OCI-LY3 (cell line): ENCODE measurements around the gene RBM33.

Source experiments
- H2AFZ ChIP-seq: fragments of 200-600, 300-600 bp; shearing (Covaris generic); 2 replicates; pipeline ENCODE4 v1.6.0; 2014; ENCODE audit warnings: antibody characterized with exemption, low read depth, low read length
- H3K27ac ChIP-seq: fragments of 200-600, 300-600 bp; sonication (generic); 2 replicates; pipeline ENCODE4 v1.5.1; 2014; ENCODE audit warnings: mild to moderate bottlenecking, low read length, moderate library complexity, mixed read lengths
- H3K27me3 ChIP-seq: fragments of 200-600, 300-600 bp; sonication (generic); 2 replicates; pipeline ENCODE4 v1.6.1; 2014; ENCODE audit warnings: low read depth, low read length, mixed read lengths
- H3K36me3 ChIP-seq: fragments of 200-600, 300-600 bp; sonication (generic); replicated peaks from 2 replicates; pipeline ENCODE3; 2014; ENCODE audit warnings: low read depth, low read length, mixed read lengths
- H3K4me1 ChIP-seq: fragments of 300-600, 200-600 bp; sonication (generic); 2 replicates; pipeline ENCODE4 v1.6.1; 2014; ENCODE audit warnings: low read length, mixed read lengths
- H3K4me2 ChIP-seq: fragments of 200-600, 300-600 bp; sonication (generic); 2 replicates; pipeline ENCODE4 v1.6.1; 2014; ENCODE audit warnings: low read length, mixed read lengths
- H3K4me3 ChIP-seq: fragments of 300-600, 200-600 bp; sonication (generic); 2 replicates; pipeline ENCODE4 v1.5.1; 2014; ENCODE audit warnings: antibody characterized with exemption, mild to moderate bottlenecking, low read length, moderate library complexity
- H3K79me2 ChIP-seq: fragments of 300-600, 200-600 bp; shearing (Covaris generic); 2 replicates; pipeline ENCODE4 v1.6.1; 2014; ENCODE audit warnings: mild to moderate bottlenecking, low read length, mixed read lengths
- H3K9ac ChIP-seq: fragments of 300-600, 200-600 bp; shearing (Covaris generic); 2 replicates; pipeline ENCODE4 v1.6.0; 2014; ENCODE audit warnings: mild to moderate bottlenecking, low read length, moderate library complexity
- H3K9me3 ChIP-seq: fragments of 200-600, 300-600 bp; shearing (Covaris generic); 2 replicates; pipeline ENCODE4 v1.6.1; 2014; ENCODE audit warnings: low read length, mixed read lengths; ENCODE audit not compliant: insufficient read depth
- H4K20me1 ChIP-seq: fragments of 200-600, 300-600 bp; sonication (generic); 2 replicates; pipeline ENCODE4 v1.6.1; 2016; ENCODE audit warnings: low read length, mixed read lengths; ENCODE audit not compliant: insufficient read depth
- EZH2phosphoT487 ChIP-seq: fragments of 200-600 bp; shearing (Covaris generic); IDR thresholded peaks from 2 replicates; pipeline ENCODE4 v1.6.1; 2018; ENCODE audit warnings: antibody characterized with exemption, mixed run types, low read depth
- TF ChIP-seq, protein P1 (sequence below): fragments of 200-600, 300-600 bp; sonication (generic); IDR thresholded peaks from 2 replicates; pipeline ENCODE4 v1.5.1; 2014; ENCODE audit warnings: antibody characterized with exemption, low read length, low read depth

Gene RBM33

DNA sequence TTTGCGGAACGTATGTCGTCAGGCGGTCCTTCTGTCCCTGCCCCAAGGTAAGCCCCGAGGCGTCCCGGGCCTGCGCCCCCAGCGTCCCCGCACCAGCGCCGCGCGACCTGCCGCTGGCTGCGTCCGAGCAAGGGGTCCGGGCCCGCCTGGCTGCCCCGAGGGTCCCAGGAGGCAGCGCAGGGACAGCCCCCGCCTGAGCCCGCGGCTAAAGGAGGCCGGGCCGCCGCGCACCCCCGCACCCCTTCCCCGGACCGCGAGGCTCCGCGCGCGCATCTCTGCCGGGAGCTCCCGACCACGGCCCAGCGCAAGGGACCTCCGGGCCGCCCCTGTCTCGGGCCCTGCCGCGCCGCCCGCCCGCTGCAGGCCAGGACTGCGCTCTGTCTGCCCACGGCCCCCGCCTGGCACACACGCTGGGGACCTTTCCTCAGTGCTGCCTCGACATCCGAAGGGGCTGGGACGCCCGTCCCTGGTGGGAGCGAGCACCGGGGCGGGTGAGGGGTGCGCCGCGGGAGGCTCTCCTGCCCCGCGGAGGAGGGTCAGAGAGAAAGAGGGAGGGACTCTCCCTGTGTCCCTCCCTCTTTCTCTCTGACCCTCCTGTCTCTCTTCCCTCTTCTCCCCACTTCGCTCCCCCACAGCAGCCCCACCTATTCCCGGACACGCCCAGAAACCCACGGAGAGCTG is 142.8 kb downstream of the RBM33 start:
- no peak overlapping the region for H3K9ac ChIP-seq
- no peaks in the 10 kb centered on the region for H3K4me1 ChIP-seq
- H3K4me2 ChIP-seq: no peak overlapping the region
- H3K27ac ChIP-seq: no peak overlapping the region
- H2AFZ ChIP-seq: no peak overlapping the region
- H3K27me3 ChIP-seq: no peaks in the 10 kb centered on the region
- no peaks in the 10 kb centered on the region for H4K20me1 ChIP-seq
- no peaks in the 10 kb centered on the region for H3K79me2 ChIP-seq
- TF ChIP-seq, protein P1, sequence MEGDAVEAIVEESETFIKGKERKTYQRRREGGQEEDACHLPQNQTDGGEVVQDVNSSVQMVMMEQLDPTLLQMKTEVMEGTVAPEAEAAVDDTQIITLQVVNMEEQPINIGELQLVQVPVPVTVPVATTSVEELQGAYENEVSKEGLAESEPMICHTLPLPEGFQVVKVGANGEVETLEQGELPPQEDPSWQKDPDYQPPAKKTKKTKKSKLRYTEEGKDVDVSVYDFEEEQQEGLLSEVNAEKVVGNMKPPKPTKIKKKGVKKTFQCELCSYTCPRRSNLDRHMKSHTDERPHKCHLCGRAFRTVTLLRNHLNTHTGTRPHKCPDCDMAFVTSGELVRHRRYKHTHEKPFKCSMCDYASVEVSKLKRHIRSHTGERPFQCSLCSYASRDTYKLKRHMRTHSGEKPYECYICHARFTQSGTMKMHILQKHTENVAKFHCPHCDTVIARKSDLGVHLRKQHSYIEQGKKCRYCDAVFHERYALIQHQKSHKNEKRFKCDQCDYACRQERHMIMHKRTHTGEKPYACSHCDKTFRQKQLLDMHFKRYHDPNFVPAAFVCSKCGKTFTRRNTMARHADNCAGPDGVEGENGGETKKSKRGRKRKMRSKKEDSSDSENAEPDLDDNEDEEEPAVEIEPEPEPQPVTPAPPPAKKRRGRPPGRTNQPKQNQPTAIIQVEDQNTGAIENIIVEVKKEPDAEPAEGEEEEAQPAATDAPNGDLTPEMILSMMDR: no peak
- TF ChIP-seq EZH2phosphoT487: no peak
- peaks cover 14% of the 10 kb centered on the region for H3K36me3 ChIP-seq
- H3K4me3 ChIP-seq: no peak overlapping the region
- no peaks in the 10 kb centered on the region for H3K9me3 ChIP-seq

- Histone ChIP-seq H3K36me3 (peaks cover 6% of the 10 kb centered on the region), H3K4me1 (no peaks in the 10 kb centered on the region), H3K4me2 (no peak overlapping the region), H4K20me1 (no peaks in the 10 kb centered on the region), H3K4me3 (no peak overlapping the region), H3K27ac (no peak overlapping the region), H3K27me3 (no peaks in the 10 kb centered on the region), H3K9ac (no peak overlapping the region), H3K9me3 (no peaks in the 10 kb centered on the region), H2AFZ (no peak overlapping the region), H3K79me2 (no peaks in the 10 kb centered on the region)
- TF ChIP-seq, protein P1: no peak
- TF ChIP-seq EZH2phosphoT487: no peak
Measured at GRCh38 chr7:155788616-155789000, 144.1 kb downstream of the RBM33 start.

- Histone ChIP-seq H3K4me2 (no peak overlapping the region), H3K4me3 (no peak overlapping the region), H2AFZ (no peak overlapping the region), H3K4me1 (peaks cover 2% of the 10 kb centered on the region), H3K36me3 (peaks cover 2% of the 10 kb centered on the region), H3K27ac (no peak overlapping the region), H3K79me2 (no peaks in the 10 kb centered on the region), H3K27me3 (no peaks in the 10 kb centered on the region), H3K9me3 (no peaks in the 10 kb centered on the region), H4K20me1 (no peaks in the 10 kb centered on the region), H3K9ac (no peak overlapping the region)
- TF ChIP-seq, protein P1: no peak
- TF ChIP-seq EZH2phosphoT487: no peak
Measured at GRCh38 chr7:155789001-155789725, 144.7 kb downstream of the RBM33 start.

GRCh38 chr7:155790666-155791065 is 146.2 kb downstream of the RBM33 start:
- no peaks in the 10 kb centered on the region for H3K36me3 ChIP-seq

More at GRCh38 chr7:155790666-155791065, 146.2 kb downstream of the RBM33 start:
- peaks cover 12% of the 10 kb centered on the region for H3K4me1 ChIP-seq
- H3K4me3 ChIP-seq: no peak overlapping the region
- H4K20me1 ChIP-seq: no peaks in the 10 kb centered on the region
- H3K9me3 ChIP-seq: no peaks in the 10 kb centered on the region
- H3K27me3 ChIP-seq: no peaks in the 10 kb centered on the region
- TF ChIP-seq EZH2phosphoT487: no peak
- TF ChIP-seq, protein P1: no peak
- H2AFZ ChIP-seq: no peak overlapping the region
- H3K9ac ChIP-seq: no peak overlapping the region
- no peaks in the 10 kb centered on the region for H3K79me2 ChIP-seq
- no peak overlapping the region for H3K4me2 ChIP-seq
- no peak overlapping the region for H3K27ac ChIP-seq
